Activated CD4-positive, alpha-beta T cell treated with anti-CD3 and anti-CD28 coated beads, Interleukin-2, Interleukin-4, amounts not matched to agents 100 ng/mL and 50 ng/mL, durations not matched to agents 16 hours and 8 hours (primary cell): ENCODE measurements around the gene UBE2Q1.

Experiments used
- DNase-seq: peaks from one replicate; pipeline ENCODE4 v3.0.0-alpha.2; 2020; ENCODE audit warnings: low spot score

UBE2Q1 gene

DNA sequence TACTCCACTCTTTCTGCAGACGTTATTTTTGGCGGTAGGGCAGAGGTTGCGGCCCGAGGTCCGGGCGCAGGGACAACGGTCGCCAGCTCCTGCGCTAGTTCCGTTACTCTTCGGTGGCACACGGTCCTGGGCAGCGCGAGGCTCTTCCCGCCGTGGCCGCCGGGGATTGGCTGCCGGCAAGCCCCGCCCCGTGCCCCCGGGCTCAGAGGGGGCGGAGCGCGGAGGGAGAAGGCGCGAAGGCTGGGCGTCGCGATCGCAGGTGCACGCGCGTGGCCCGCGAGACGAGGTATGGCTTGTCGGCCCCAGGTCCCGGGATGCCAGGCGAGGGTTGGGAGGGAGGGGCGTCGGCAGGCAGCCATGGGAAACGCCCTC lies 55.7 kb downstream of the UBE2Q1 start:
- DNase-seq = no peak

DNA sequence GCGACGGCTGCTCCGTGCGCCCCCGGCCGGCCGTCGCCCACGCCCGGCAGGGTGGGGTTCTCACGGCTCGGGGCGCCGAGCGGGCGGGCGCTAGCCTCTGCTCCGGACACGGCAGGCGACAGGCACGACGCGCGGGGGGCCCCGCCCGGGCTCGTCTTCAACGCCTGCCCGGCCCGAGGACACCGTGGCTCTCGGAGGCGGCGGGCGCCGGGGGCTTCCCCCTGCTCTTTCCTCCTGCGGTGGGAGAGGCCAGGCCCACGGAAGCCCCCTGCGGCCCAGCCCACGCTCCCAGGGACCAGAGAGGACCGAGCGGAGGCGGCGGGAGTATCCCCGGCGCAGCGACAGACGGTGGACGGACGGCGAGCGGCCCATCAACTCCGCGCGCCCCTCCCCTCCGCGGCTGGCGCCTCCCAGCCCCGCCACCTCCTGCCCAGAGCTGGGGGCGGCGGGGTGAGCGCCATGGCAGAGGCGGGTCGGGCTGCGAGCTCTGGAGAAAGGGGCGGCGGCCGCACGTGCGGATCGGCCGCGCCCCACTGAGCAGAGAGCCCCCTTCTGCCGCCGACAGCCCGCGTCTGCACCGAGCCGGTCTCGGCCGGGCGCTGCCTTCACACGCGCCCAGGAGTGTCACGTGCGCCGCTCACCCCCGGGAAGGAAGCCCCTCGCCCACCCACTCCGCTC lies 56.3 kb downstream of the UBE2Q1 start, which contains the start of the genes SHE and TDRD10:
SHE (minus strand) TSS at position 347 of the 678 bp plus-strand sequence. CDS start 386 bp downstream, outside the sequence.
TDRD10 (plus strand) TSS at position 154 of the 678 bp plus-strand sequence. CDS start 4,685 bp downstream, outside the sequence.
- no peak for DNase-seq

DNA sequence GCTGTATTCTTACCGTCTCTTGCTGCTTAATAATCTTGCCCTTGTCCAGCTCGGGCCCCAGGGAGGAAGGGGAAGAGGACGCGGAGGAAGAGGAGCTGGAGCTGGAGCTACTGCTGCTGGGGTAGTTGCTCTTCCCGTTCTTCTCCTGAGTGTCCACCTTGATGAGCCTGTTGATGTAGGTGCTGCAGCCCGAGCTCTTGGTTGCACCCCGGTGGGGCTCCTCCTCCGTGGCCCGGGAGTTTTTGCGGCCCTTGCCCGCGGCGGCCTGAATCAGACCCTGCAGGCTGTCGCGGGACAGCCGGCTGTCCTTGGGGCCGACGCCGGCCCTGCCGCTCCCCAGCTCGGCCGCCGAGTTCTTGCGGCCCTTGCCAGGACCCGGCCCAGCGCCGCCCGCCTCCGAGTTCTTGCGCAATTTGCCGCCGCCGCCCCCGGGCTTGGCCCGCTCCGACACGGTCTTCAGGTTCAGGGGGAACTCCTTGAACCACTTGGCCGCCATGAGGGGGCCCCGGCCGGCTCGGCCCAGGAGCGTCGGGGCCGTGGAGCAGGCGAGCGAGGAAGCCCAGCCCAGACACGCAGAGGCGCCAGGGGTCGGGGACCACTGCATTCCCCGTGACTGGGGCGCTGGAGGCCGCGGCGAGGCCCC lies 56.9 kb downstream of the UBE2Q1 start:
- no peak for DNase-seq

DNA sequence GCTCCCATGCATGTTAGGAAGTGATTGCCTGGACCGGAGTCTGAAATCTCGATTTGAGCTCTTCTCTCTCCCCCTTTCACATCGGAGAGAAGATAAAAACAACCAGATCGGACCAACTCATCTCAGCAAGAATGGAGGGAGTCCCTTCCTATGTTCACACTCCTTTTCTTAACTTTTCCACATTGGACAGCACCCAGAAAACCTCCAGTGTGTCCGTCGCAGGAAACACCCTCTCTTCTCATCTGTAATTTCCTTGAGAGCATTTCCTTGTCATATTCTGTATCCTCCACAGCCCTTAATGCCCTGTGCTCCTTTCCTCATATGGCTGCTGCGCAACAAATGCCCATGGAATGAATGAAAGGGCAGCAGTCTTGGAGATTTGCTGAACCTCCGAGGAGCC lies 57.9 kb downstream of the UBE2Q1 start:
- DNase-seq = no peak

GRCh38 chr1:154499446-154499845 lies 59.0 kb downstream of the UBE2Q1 start:
- DNase-seq = peak; percentile 30
